Activated gamma-delta T cell treated with Interleukin-2 at 50 U/mL for 16 hours (primary cell): ENCODE measurements around the gene NUP58.
"Not testable (repeated sequence)": the region's sequence is repeated elsewhere in the genome, so short reads cannot be mapped to it uniquely, and the experiment has no call there.

Experiments
- DNase-seq: peaks from one replicate; pipeline ENCODE4 v3.0.0-alpha.2; 2020

The NUP58 gene

GRCh38 chr13:25306671-25307464 is 5.4 kb downstream of the NUP58 start:
- no peak for DNase-seq

- no peak for DNase-seq
Observed at GRCh38 chr13:25310891-25311290, 9.5 kb downstream of the NUP58 start.

- not testable (repeated sequence) for DNase-seq
Observed at GRCh38 chr13:25318946-25319345, 17.5 kb downstream of the NUP58 start.

DNA sequence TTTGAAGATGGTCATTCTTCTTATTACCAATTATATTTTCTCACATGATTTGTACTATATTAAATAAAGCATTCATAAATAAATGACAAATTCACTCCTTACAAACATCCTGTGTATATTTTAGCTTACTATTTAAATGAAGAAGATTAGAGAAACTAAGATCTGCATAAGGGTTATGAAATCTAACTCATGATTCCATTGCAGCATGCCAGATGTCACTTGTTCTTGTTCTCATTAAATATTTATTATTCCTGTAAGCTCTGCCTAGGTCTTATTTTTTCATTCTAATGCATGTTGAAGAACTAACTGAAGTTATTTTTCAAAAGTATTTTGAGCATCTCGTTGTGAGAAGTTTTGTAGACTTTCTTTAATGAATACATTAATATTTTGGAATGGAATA is 18.3 kb downstream of the NUP58 start:
- no peak for DNase-seq

GRCh38 chr13:25324100-25324499 is 22.7 kb downstream of the NUP58 start:
- no peak for DNase-seq

DNA sequence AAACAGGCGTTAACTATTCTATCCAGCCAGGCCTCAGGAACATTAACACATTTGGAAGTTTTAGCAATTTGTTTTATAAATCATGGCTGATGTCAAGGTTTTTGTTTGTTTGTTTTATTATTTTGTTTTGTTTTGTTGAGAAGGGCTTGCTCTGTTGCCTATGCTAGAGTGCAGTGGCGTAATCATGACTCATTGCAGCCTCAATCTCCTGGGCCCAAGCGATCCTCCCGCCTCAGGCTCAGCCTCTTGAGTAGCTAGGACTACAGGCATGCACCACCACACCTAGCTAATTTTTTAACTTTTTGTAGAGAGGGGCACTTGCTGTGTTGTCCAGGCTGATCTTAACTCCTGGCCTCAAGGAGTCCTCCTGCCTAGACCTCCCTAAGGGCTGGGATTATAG is 28.3 kb downstream of the NUP58 start:
- no peak for DNase-seq

GRCh38 chr13:25330541-25330940 is 29.1 kb downstream of the NUP58 start:
- DNase-seq, result no peak

DNA sequence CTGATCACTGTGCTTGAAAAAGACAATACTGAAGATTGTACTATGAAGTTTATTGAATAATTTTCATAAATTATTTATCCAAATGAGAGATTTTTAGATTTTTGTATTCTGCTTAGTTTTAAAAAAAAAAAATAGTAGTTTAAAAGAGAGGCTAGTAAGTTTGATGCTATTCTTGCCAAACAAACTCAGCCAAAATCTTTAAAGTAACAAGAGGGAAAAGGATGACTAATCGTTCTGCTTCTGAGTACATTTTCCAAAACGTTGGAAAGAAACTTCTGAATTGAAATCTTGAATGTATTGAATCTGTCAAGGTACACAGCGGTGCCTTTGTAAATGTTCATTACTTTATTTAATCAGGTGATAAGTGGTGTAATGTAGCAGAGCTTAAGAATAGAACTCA is 34.4 kb downstream of the NUP58 start:
- DNase-seq, result no peak

- DNase-seq, result no peak
Observed at GRCh38 chr13:25345576-25345975, 44.2 kb downstream of the NUP58 start.

DNA sequence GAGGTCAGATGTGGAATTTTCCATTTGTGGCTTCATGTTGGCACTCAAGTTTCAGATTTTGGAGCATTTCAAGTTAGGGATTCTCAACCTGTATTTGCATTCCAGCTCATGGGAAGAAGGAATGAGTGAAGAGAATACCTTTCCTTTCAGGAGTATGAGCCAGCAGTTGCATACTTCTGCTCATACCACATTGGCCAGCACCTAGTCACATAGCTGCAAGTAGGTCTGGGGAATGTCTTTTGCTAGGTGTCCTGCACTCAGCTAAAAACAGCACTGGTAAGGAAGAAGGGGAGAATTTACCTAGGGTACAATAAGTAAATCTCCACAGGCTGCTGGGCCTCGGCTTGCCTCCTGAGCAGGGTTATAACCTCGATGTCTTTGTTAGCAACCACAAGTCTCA is 45.7 kb downstream of the NUP58 start:
- DNase-seq, result no peak

DNA sequence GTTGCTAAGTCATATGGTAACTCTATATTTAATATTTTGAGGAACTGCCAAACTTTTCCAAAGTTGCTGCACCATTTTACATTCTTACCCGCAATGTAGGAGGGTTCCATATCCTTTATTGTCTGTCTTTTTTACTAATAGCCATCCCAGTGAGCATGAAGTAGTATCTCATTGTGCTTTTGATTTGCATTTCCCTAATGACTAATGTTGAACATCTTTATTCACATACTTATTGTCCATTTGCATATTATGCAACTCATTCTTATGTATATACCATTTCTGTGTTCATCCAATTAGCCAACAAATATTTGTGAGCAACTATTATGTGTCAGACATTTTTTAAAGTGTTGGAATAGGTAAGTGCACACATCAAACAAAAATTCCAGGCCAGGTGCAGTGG is 50.0 kb downstream of the NUP58 start:
- no peak for DNase-seq

- DNase-seq, result no peak
Observed at GRCh38 chr13:25352230-25352629, 50.8 kb downstream of the NUP58 start.

GRCh38 chr13:25352806-25353205 is 51.4 kb downstream of the NUP58 start:
- no peak for DNase-seq

- no peak for DNase-seq
Observed at GRCh38 chr13:25353344-25353743, 51.9 kb downstream of the NUP58 start.

- no peak for DNase-seq
Observed at GRCh38 chr13:25354377-25354776, 53.0 kb downstream of the NUP58 start.

- not testable (repeated sequence) for DNase-seq
Observed at GRCh38 chr13:25360443-25360842, 59.0 kb downstream of the NUP58 start.

DNA sequence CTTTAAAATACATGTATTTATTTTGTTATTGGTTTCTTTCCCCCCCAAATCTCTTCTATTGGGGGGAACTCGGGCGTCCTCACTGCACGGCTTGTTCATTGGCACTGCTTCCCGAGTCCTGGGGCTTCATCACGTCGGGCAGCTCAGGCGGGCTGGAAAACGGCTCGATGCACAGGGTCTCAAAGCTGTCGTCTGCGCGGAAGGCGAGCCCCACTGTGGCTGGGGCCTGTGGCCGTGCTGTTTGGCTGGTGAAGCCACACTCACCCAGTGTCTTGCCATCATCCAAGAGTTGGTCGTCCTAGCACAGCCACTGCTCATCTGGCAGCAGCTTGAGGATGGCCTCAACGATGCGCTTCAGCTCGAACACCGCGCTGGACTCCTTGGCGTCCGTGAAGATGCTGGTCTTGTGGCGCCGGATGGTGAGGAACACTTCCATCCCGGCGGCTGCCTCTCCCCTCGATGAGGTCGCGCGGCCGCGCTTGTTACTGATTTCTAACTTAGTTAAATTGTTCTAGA is 64.4 kb downstream of the NUP58 start:
- no peak for DNase-seq

GRCh38 chr13:25371158-25371874 is 69.9 kb downstream of the NUP58 start:
- DNase-seq, result no peak

- DNase-seq, result no peak
Observed at GRCh38 chr13:25371875-25372283, 70.5 kb downstream of the NUP58 start, which contains the start of gene ATP8A2. ATP8A2 (plus strand) TSS chr13:25371974; CDS start chr13:25372213, 239 bp downstream.

DNA sequence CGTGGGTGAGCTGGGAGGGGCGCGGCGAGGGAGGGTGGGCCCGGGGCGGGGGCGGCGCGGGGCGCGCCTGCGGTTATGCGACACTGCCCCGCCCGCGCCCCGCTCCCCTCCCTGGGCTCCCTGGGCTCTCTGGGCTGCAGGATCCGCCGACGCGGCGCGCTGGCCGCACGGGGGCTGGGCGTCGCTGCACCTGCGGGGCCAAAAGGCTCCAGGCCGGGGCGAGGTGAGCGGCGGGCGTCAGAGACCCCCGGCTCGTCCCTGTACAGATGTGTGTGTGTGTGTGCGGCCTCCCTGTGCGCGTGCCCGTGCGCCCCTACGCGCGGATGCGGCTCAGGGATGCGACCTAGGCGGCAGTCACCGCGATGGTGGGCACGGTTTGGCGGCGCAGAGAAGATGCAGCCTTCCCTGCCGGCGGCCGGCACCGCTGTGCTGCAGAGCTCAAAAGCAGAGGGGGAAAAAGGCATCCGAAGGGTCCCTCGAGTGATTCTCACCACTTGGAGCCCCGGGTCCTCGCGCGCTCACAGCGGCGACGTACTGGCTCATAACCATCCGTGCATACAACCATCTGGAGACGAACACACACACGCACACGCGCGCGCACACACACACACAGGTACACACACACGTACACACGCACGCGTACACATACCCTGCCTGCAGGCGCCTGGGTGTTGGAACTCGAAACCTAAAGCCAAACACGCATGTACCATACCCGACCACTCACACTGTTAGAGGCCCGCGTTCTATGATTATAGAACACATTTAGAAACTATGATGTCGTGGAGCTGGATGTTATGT is 71.1 kb downstream of the NUP58 start:
- no peak for DNase-seq

DNA sequence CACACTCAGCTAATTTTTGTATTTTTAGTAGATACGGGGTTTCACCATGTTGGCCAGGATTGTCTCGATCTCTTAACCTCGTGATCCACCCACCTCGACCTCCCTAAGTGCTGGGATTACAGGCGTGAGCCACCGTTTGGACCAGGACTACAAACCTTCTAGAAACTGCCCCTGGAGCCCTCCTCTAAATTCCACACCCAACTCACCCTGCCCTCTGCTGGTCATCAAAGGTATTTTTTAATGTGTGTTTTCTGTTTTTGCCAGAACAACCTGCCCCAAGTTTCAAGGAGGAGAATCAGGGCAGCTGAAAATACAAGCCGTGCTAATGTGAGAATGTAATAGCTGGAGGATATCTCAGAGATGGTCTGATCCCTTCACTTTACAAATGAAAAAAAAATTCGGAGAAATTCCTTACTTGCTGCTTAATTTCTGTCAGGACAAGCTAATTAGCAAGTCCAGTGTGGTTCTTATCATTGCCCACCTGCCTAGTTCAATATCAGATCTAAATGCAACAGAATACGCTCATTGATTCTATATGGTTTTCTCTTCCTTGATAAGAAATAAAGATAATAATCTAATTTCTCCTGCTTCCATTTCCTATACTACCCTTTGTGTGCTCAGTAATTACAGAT is 74.4 kb downstream of the NUP58 start:
- peak; percentile 26 for DNase-seq

GRCh38 chr13:25377244-25377962 is 76.0 kb downstream of the NUP58 start:
- DNase-seq, result no peak
